ENCODE data around the gene UBR4.

DNA sequence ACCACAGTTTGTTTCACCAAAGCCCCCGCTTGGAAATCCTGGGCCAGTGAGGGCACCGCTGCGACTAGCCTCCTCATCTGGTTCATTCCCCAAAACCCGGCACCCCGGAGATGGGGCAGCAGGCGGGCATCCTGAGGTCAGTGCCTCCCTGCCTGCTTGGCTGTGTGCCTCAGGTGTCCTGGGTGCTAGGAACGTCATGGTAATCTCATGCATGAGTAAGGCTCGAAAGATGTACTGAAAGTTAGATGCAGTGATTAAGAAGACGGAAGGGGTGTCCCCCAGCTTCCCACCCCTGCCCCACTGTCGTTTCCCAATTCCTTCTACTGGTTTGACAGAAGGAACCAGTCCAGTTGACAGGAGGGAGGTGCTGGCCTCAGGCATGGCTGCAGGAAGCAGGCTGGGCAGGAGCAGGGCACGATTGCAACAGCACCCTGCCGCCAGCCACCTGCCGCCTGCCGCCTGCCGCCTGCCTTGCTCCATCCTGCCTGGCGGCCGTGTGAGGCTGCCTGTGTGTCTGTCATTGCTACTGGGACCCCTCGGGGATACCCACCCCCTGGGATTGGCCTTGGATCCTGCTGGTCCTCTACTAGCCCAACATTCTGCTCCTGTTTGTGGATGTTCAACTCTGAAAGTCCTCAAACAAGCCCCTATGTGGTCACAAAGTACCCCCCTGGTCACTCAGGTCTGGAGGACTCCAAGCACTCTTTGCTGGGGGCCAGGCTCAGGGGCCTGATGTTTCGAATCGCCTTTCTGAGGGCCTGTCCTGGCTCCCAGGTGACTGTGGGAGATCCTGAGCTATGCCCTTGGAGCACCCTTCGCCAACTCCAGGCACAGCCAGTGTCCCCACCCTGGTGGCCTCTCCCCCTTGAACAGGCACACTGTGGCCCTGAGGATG, 180.6 kb downstream of the UBR4 start:
- TF ChIP-seq, protein P1, sequence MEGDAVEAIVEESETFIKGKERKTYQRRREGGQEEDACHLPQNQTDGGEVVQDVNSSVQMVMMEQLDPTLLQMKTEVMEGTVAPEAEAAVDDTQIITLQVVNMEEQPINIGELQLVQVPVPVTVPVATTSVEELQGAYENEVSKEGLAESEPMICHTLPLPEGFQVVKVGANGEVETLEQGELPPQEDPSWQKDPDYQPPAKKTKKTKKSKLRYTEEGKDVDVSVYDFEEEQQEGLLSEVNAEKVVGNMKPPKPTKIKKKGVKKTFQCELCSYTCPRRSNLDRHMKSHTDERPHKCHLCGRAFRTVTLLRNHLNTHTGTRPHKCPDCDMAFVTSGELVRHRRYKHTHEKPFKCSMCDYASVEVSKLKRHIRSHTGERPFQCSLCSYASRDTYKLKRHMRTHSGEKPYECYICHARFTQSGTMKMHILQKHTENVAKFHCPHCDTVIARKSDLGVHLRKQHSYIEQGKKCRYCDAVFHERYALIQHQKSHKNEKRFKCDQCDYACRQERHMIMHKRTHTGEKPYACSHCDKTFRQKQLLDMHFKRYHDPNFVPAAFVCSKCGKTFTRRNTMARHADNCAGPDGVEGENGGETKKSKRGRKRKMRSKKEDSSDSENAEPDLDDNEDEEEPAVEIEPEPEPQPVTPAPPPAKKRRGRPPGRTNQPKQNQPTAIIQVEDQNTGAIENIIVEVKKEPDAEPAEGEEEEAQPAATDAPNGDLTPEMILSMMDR (IDR thresholded peaks at IDR 0.05) = no peak
- no peak for TF ChIP-seq POLR2A (IDR thresholded peaks at IDR 0.05)

All from Peyer's patch (tissue), 4 donors.